HepG2 (cell line): Measurements from ENCODE around the gene AUTS2. TPM values are rescaled to one million over a fixed set of nuclear protein-coding genes. Genes with fewer than 3 reads are reported as not detected.

ENCODE experiments used
- ATAC-seq: fragments of 200-7000 bp; cut with Tn5 transposase; 3 replicates; pipeline ENCODE4 v1.9.1; 2020; ENCODE audit warnings: mild to moderate bottlenecking, moderate library complexity
- BruUV-seq: library from RNA; stranded (reverse); fragments of 400-500 nt; replicated peaks from 2 replicates; lab custom pipeline; 2021; lab: Mats Ljungman, UMichigan
- CTCF ChIA-PET: fragments of 300-600 bp; formaldehyde crosslinking; extraction: SDS; loops from one replicate; lab custom pipeline; 2021; ENCODE audit warnings: low total read pairs, inconsistent platforms, low intra/inter-chr PET ratio; lab: Yijun Ruan, JAX
- POLR2A ChIA-PET: fragments of 350-600 bp; sonication (Branson Sonifier 250); formaldehyde crosslinking; loops from one replicate; lab custom pipeline; 2020; ENCODE audit warnings: antibody characterized with exemption, inconsistent platforms; lab: Yijun Ruan, JAX
- DNase-seq: peaks from one replicate; pipeline ENCODE4 v3.0.0-alpha.2; 2015; ENCODE audit warnings: low spot score
- FAIRE-seq: peaks from 3 replicates; lab custom pipeline; 2011; peaks lifted over from hg19 to GRCh38; lab: Jason Lieb, UNC
- H2AFZ ChIP-seq: one replicate; pipeline ENCODE4 v1.6.1; 2011; ENCODE audit warnings: low read length, inconsistent platforms
- H3K27ac ChIP-seq: fragments of 300-600 bp; 3 replicates; pipeline ENCODE4 v1.8.0; 2011; ENCODE audit warnings: mixed run types, mild to moderate bottlenecking, mixed read lengths, low read length, inconsistent platforms; ENCODE audit not compliant: insufficient read depth; ENCODE audit errors: extremely low read length
- H3K27me3 ChIP-seq, 2 experiments: fragments of 200-600 bp in 1 of 2; 2 replicates in 1 of 2; 3 replicates in 1 of 2; pipeline versions ENCODE4 v1.6.0 to v1.8.0; 2011; ENCODE audit warnings: low read length in 2 of 2, mild to moderate bottlenecking in 2 of 2, moderate library complexity in 2 of 2, inconsistent platforms in 1 of 2; ENCODE audit not compliant: insufficient read depth in 2 of 2, control insufficient read depth in 1 of 2
- H3K36me3 ChIP-seq, 2 experiments: fragments of 200-600 bp in 1 of 2; replicated peaks in 1 of 2; 2 replicates in 1 of 2; 3 replicates in 1 of 2; pipeline versions ENCODE4 v1.5.1 to v1.8.0; 2011; ENCODE audit warnings: low read length in 2 of 2, inconsistent platforms in 1 of 2; ENCODE audit not compliant: insufficient read depth in 2 of 2, control insufficient read depth in 1 of 2
- H3K4me1 ChIP-seq: 2 replicates; pipeline ENCODE4 v1.5.1; 2012; ENCODE audit warnings: low read length, inconsistent platforms; ENCODE audit not compliant: insufficient read depth
- H3K4me2 ChIP-seq: 2 replicates; pipeline ENCODE4 v1.6.0; 2011; ENCODE audit warnings: low read depth, low read length, inconsistent platforms
- H3K4me3 ChIP-seq, 3 experiments: fragments of 200-600 bp in 1 of 3; sonication (generic), shearing (Covaris generic) in 1 of 3; replicated peaks in 1 of 3; 2 replicates each; pipeline ENCODE4 v1.5.1; 2011 to 2016; ENCODE audit warnings: low read length in 3 of 3, inconsistent platforms in 2 of 3, low read depth in 2 of 3, mild to moderate bottlenecking in 2 of 3, control low read depth in 1 of 3, mixed read lengths in 1 of 3; ENCODE audit not compliant: insufficient read depth in 1 of 3
- H3K79me2 ChIP-seq: one replicate; pipeline ENCODE4 v1.6.1; 2011; ENCODE audit warnings: low read length, inconsistent platforms; ENCODE audit not compliant: insufficient read depth
- H3K9ac ChIP-seq: 2 replicates; pipeline ENCODE4 v1.6.0; 2011; ENCODE audit warnings: mild to moderate bottlenecking, low read depth, low read length, inconsistent platforms; ENCODE audit not compliant: insufficient read depth
- H3K9me3 ChIP-seq: 2 replicates; pipeline ENCODE4 v1.5.1; 2012; ENCODE audit warnings: mild to moderate bottlenecking, low read length
- H4K20me1 ChIP-seq: 2 replicates; pipeline ENCODE4 v1.6.0; 2011; ENCODE audit warnings: inconsistent platforms, mild to moderate bottlenecking, low read length, moderate library complexity; ENCODE audit not compliant: insufficient read depth
- HNF4A ChIP-seq: sonication (generic); formaldehyde crosslinking; IDR thresholded peaks from 2 replicates; pipeline ENCODE4 v1.4.0; 2020; ENCODE audit warnings: missing genetic modification reagents
- NCOR1 ChIP-seq: fragments of 200-600 bp; sonication (generic); IDR thresholded peaks from 2 replicates; pipeline ENCODE4 v1.7.0; 2017; ENCODE audit warnings: antibody characterized with exemption, low read length, borderline replicate concordance
- ZNF460 ChIP-seq: sonication (generic); formaldehyde crosslinking; IDR thresholded peaks from 2 replicates; pipeline ENCODE4 v1.5.1; 2020; ENCODE audit warnings: missing genetic modification reagents, mild to moderate bottlenecking, borderline replicate concordance
- ZNF609 ChIP-seq: sonication (generic); formaldehyde crosslinking; IDR thresholded peaks from 2 replicates; pipeline ENCODE4 v1.4.0; 2020; ENCODE audit warnings: mild to moderate bottlenecking, missing genetic modification reagents, borderline replicate concordance
- WGBS: methylation state at CpG from one replicate; pipeline ENCODE4 v1.1.6; 2017; ENCODE audit warnings: low lambda C conversion rate; 5-methylcytosine and 5-hydroxymethylcytosine counted together
- in situ Hi-C: cut with HindIII; loops from 2 replicates; pipeline ENCODE4 v1.10.0; 2017; ENCODE audit warnings: low pct_unique_long_range_greater_than_20kb; ENCODE audit not compliant: extremely low pct_ligation_motif_present
- intact Hi-C: fragments of 100-400 bp; cut with micrococcal nuclease; formaldehyde crosslinking; loops from one replicate; pipeline ENCODE4 v1.10.0; 2022; ENCODE audit not compliant: unreplicated experiment
- polyA plus RNA-seq, 8 experiments: library from polyadenylated mRNA; depleted of rRNA in 3 of 8; stranded (reverse) in 7 of 8; unstranded in 1 of 8; fragments of >200 nt; fragmentation: Illumina TruSeq in 4 of 8; extraction: Trizol in 4 of 8; gene quantifications; 2 replicates each; pipeline versions ENCODE4 v1.2.1 to v1.2.3, GENCODE V29; 2011 to 2016; ENCODE audit warnings: low read depth in 4 of 8, missing spikeins in 1 of 8, mixed read lengths in 1 of 8; ENCODE audit not compliant: insufficient read depth in 1 of 8
- total RNA-seq, 5 experiments: library from RNA; depleted of rRNA; stranded (reverse); fragments of >200 nt; fragmentation: Illumina TruSeq; extraction: Trizol; gene quantifications; 2 replicates each; pipeline ENCODE4 v1.2.3, GENCODE V29; 2016; ENCODE audit warnings: low read depth in 1 of 5
- TF ChIP-seq, protein P1 (sequence below): IDR thresholded peaks from 2 replicates; pipeline ENCODE4 v1.6.1; 2016; ENCODE audit warnings: mild to moderate bottlenecking

Gene AUTS2
- total and polyA plus RNA-seq, 2 of the 13 experiments (the other 11 are each of a cell fraction or from before 2014, with no cell fraction given): 0.38 TPM; not detected in 1

DNA sequence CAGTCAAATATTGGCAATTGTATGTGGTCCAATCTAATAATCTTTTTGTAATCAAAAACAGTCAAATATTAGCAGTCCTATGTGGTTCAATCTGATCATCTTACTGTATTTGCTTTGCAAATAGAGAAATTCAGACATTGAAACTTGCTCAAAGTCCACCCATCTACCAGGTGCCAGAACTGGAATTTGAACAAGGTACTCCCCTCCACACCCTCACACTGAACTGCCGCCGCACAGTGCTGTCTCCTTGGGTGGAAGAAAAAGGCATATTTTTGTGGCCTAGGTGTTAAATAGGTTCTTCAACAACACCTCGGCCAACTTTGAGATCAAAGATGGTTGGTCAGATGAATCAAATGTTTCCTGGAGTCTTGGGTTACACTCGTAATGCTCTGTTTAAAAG, 989.5 kb downstream of the AUTS2 start:
- 4% methylated on average over 4 of the region's 4 CpGs for WGBS

More for the DNA sequence above, 989.5 kb downstream of the AUTS2 start:
- no peaks in the 10 kb centered on the region for H4K20me1 ChIP-seq
- H3K36me3 ChIP-seq: no peaks in the 10 kb centered on the region
- ATAC-seq (peak; percentile 39; the same call in 2 of the 3 replicates), DNase-seq (peak; percentile 10), FAIRE-seq (no peak)
- no peaks in the 10 kb centered on the region; a peak in 1 of 5 replicates for H3K27me3 ChIP-seq
- H3K79me2 ChIP-seq: no peaks in the 10 kb centered on the region
- ChIA-PET CTCF (no interaction called here), POLR2A (no interaction called here)
- no peaks in the 10 kb centered on the region for H3K9me3 ChIP-seq
- intact Hi-C loops (no loop called here), in situ Hi-C loops (no loop called here)
- H3K4me3 ChIP-seq: no peak overlapping the region
- H3K9ac ChIP-seq: no peak overlapping the region
- H3K4me1 ChIP-seq: peaks cover 11% of the 10 kb centered on the region
- no peak overlapping the region for H2AFZ ChIP-seq
- BruUV-seq: no TSS peak
- no peak overlapping the region for H3K4me2 ChIP-seq
- TF ChIP-seq ZNF609 (CRISPR knock-in tag) (no peak), ZNF460 (CRISPR knock-in tag) (no peak), HNF4A (CRISPR knock-in tag) (peak; percentile 57), NCOR1 (0 out of 2 replicates have a peak, but pooled peaks have one; percentile 28)
- TF ChIP-seq, protein P1, sequence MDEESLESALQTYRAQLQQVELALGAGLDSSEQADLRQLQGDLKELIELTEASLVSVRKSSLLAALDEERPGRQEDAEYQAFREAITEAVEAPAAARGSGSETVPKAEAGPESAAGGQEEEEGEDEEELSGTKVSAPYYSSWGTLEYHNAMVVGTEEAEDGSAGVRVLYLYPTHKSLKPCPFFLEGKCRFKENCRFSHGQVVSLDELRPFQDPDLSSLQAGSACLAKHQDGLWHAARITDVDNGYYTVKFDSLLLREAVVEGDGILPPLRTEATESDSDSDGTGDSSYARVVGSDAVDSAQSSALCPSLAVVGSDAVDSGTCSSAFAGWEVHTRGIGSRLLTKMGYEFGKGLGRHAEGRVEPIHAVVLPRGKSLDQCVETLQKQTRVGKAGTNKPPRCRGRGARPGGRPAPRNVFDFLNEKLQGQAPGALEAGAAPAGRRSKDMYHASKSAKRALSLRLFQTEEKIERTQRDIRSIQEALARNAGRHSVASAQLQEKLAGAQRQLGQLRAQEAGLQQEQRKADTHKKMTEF: no peak
- H3K27ac ChIP-seq: no peak overlapping the region
